Karpas-422 (cell line): ENCODE results near the gene C17orf107. TPM values are rescaled to one million over a fixed set of nuclear protein-coding genes. Genes with fewer than 3 reads are reported as not detected.

Experiments
- DNase-seq: peaks from one replicate; pipeline ENCODE4 v3.0.0-alpha.2; 2015
- H2AFZ ChIP-seq: fragments of 200-600 bp; sonication (generic); 2 replicates; pipeline ENCODE4 v1.6.1; 2014; ENCODE audit warnings: antibody characterized with exemption, low read length, mixed read lengths
- H3K27ac ChIP-seq: fragments of 200-600 bp; sonication (generic); 2 replicates; pipeline ENCODE4 v1.5.1; 2014; ENCODE audit warnings: mild to moderate bottlenecking, low read length, moderate library complexity
- H3K27me3 ChIP-seq: fragments of 200-600 bp; sonication (generic); 2 replicates; pipeline ENCODE4 v1.6.1; 2014; ENCODE audit warnings: low read length, mixed read lengths
- H3K36me3 ChIP-seq: fragments of 200-600 bp; sonication (generic); 2 replicates; pipeline ENCODE4 v1.6.1; 2014; ENCODE audit warnings: low read length, mixed read lengths; ENCODE audit not compliant: insufficient read depth
- H3K4me1 ChIP-seq: fragments of 200-600 bp; sonication (generic); 2 replicates; pipeline ENCODE4 v1.6.1; 2014; ENCODE audit warnings: mild to moderate bottlenecking, low read length, mixed read lengths
- H3K4me2 ChIP-seq: fragments of 200-600 bp; sonication (generic); 2 replicates; pipeline ENCODE4 v1.6.1; 2014; ENCODE audit warnings: low read length, low read depth, mild to moderate bottlenecking; ENCODE audit not compliant: poor library complexity, severe bottlenecking
- H3K4me3 ChIP-seq: fragments of 200-600 bp; sonication (generic); 2 replicates; pipeline ENCODE4 v1.5.1; 2014; ENCODE audit warnings: mild to moderate bottlenecking, antibody characterized with exemption, low read length, mixed read lengths
- H3K79me2 ChIP-seq: fragments of 200-600 bp; sonication (generic); 2 replicates; pipeline ENCODE4 v1.6.1; 2014; ENCODE audit warnings: mild to moderate bottlenecking, low read length, mixed read lengths
- H3K9ac ChIP-seq: fragments of 200-600 bp; sonication (generic); 2 replicates; pipeline ENCODE4 v1.6.0; 2014; ENCODE audit warnings: low read length
- H3K9me2 ChIP-seq: fragments of 200-600 bp; sonication (generic), shearing (Covaris generic); replicated peaks from 2 replicates; pipeline ENCODE4 v1.6.0; 2014; ENCODE audit warnings: mild to moderate bottlenecking, low read length, moderate library complexity; ENCODE audit not compliant: insufficient read depth
- H3K9me3 ChIP-seq: fragments of 300-700, 200-600 bp; sonication (generic); 2 replicates; pipeline ENCODE4 v1.6.1; 2014; ENCODE audit warnings: low read length, mixed read lengths
- H4K20me1 ChIP-seq: fragments of 200-600 bp; sonication (generic); 2 replicates; pipeline ENCODE4 v1.6.1; 2014; ENCODE audit warnings: mild to moderate bottlenecking, antibody characterized with exemption, low read length, low read depth; ENCODE audit not compliant: insufficient read depth
- total RNA-seq: library from RNA; depleted of rRNA; stranded (reverse); fragments of >200 nt; shearing (Covaris generic); gene quantifications from 2 replicates; pipeline ENCODE4 v1.2.3, GENCODE V29; 2014; ENCODE audit warnings: low replicate concordance

Gene C17orf107
- total RNA-seq, 1 experiment from 2014 or later: 0.26 TPM

GRCh38 chr17:4881761-4882555, 17.4 kb upstream of the C17orf107 start:
- no peaks in the 10 kb centered on the region for H3K27me3 ChIP-seq
- no peaks in the 10 kb centered on the region for H3K36me3 ChIP-seq
- no peaks in the 10 kb centered on the region for H3K9me3 ChIP-seq
- no peak overlapping the region for H3K27ac ChIP-seq
- no peak overlapping the region for H3K9ac ChIP-seq
- H3K79me2 ChIP-seq: 0 out of 2 replicates have a peak, but pooled peaks cover under 1% of the 10 kb centered on the region
- no peak overlapping the region for H3K4me3 ChIP-seq
- peak; percentile 79 for DNase-seq
- H3K4me2 ChIP-seq: no peak overlapping the region
- peaks cover 8% of the 10 kb centered on the region for H3K4me1 ChIP-seq
- no peak overlapping the region for H2AFZ ChIP-seq
- H4K20me1 ChIP-seq: no peaks in the 10 kb centered on the region
- H3K9me2 ChIP-seq: no peaks in the 10 kb centered on the region

GRCh38 chr17:4884489-4884888, 14.8 kb upstream of the C17orf107 start:
- no peaks in the 10 kb centered on the region for H3K79me2 ChIP-seq
- H3K9me2 ChIP-seq: no peaks in the 10 kb centered on the region
- no peak overlapping the region for H2AFZ ChIP-seq
- H3K27ac ChIP-seq: no peak overlapping the region
- H3K4me3 ChIP-seq: no peak overlapping the region
- no peaks in the 10 kb centered on the region for H3K36me3 ChIP-seq
- no peak overlapping the region for H3K4me2 ChIP-seq
- DNase-seq: no peak
- no peaks in the 10 kb centered on the region for H3K27me3 ChIP-seq
- 0 out of 2 replicates have a peak, but pooled peaks cover 3% of the 10 kb centered on the region for H4K20me1 ChIP-seq
- H3K4me1 ChIP-seq: peaks cover 8% of the 10 kb centered on the region
- H3K9me3 ChIP-seq: no peaks in the 10 kb centered on the region
- no peak overlapping the region for H3K9ac ChIP-seq

- Histone ChIP-seq H3K36me3 (0 out of 2 replicates have a peak, but pooled peaks cover 7% of the 10 kb centered on the region), H3K4me2 (no peak overlapping the region), H3K9me2 (no peaks in the 10 kb centered on the region), H3K79me2 (no peaks in the 10 kb centered on the region), H3K4me1 (peaks cover 5% of the 10 kb centered on the region), H3K9me3 (no peaks in the 10 kb centered on the region), H3K4me3 (no peak overlapping the region), H3K27ac (no peak overlapping the region), H2AFZ (no peak overlapping the region), H4K20me1 (0 out of 2 replicates have a peak, but pooled peaks cover 3% of the 10 kb centered on the region), H3K27me3 (no peaks in the 10 kb centered on the region), H3K9ac (no peak overlapping the region)
- no peak for DNase-seq
Measured at GRCh38 chr17:4886830-4887229, 12.5 kb upstream of the C17orf107 start.

- H3K9ac ChIP-seq: no peak overlapping the region
- H4K20me1 ChIP-seq: 0 out of 2 replicates have a peak, but pooled peaks cover 3% of the 10 kb centered on the region
- no peaks in the 10 kb centered on the region for H3K79me2 ChIP-seq
- H3K9me3 ChIP-seq: no peaks in the 10 kb centered on the region
- H3K27ac ChIP-seq: no peak overlapping the region
- no peaks in the 10 kb centered on the region for H3K4me1 ChIP-seq
- no peak overlapping the region for H3K4me2 ChIP-seq
- no peaks in the 10 kb centered on the region for H3K9me2 ChIP-seq
- 0 out of 2 replicates have a peak, but pooled peaks cover 7% of the 10 kb centered on the region for H3K36me3 ChIP-seq
- no peak for DNase-seq
- H2AFZ ChIP-seq: no peak overlapping the region
- no peak overlapping the region for H3K4me3 ChIP-seq
- H3K27me3 ChIP-seq: no peaks in the 10 kb centered on the region
Measured at GRCh38 chr17:4887581-4887980, 11.8 kb upstream of the C17orf107 start.

- H3K9me2 ChIP-seq: no peaks in the 10 kb centered on the region
- H3K9me3 ChIP-seq: no peaks in the 10 kb centered on the region
- H4K20me1 ChIP-seq: 0 out of 2 replicates have a peak, but pooled peaks cover 3% of the 10 kb centered on the region
- H3K79me2 ChIP-seq: no peaks in the 10 kb centered on the region
- H3K4me1 ChIP-seq: no peaks in the 10 kb centered on the region
- H3K27ac ChIP-seq: no peak overlapping the region
- no peak overlapping the region for H3K4me2 ChIP-seq
- no peaks in the 10 kb centered on the region for H3K27me3 ChIP-seq
- H3K36me3 ChIP-seq: 0 out of 2 replicates have a peak, but pooled peaks cover 7% of the 10 kb centered on the region
- DNase-seq: no peak
- no peak overlapping the region for H3K9ac ChIP-seq
- H3K4me3 ChIP-seq: no peak overlapping the region
- H2AFZ ChIP-seq: no peak overlapping the region
Measured at GRCh38 chr17:4891411-4892410, 7.6 kb upstream of the C17orf107 start.

GRCh38 chr17:4892499-4893221, 6.7 kb upstream of the C17orf107 start:
- 0 out of 2 replicates have a peak, but pooled peaks cover 3% of the 10 kb centered on the region for H4K20me1 ChIP-seq
- no peaks in the 10 kb centered on the region for H3K9me3 ChIP-seq
- H3K27me3 ChIP-seq: no peaks in the 10 kb centered on the region
- no peak overlapping the region for H3K4me3 ChIP-seq
- no peak overlapping the region for H3K9ac ChIP-seq
- no peaks in the 10 kb centered on the region for H3K4me1 ChIP-seq
- H3K9me2 ChIP-seq: no peaks in the 10 kb centered on the region
- 0 out of 2 replicates have a peak, but pooled peaks cover 7% of the 10 kb centered on the region for H3K36me3 ChIP-seq
- H3K79me2 ChIP-seq: no peaks in the 10 kb centered on the region
- no peak overlapping the region for H2AFZ ChIP-seq
- no peak for DNase-seq
- no peak overlapping the region for H3K27ac ChIP-seq
- no peak overlapping the region for H3K4me2 ChIP-seq

GRCh38 chr17:4893272-4893671, 6.1 kb upstream of the C17orf107 start:
- H3K4me3 ChIP-seq: no peak overlapping the region
- H3K9ac ChIP-seq: no peak overlapping the region
- H3K9me2 ChIP-seq: no peaks in the 10 kb centered on the region
- no peak overlapping the region for H3K4me2 ChIP-seq
- H3K36me3 ChIP-seq: 0 out of 2 replicates have a peak, but pooled peaks cover 7% of the 10 kb centered on the region
- 0 out of 2 replicates have a peak, but pooled peaks cover 3% of the 10 kb centered on the region for H4K20me1 ChIP-seq
- no peak for DNase-seq
- no peaks in the 10 kb centered on the region for H3K79me2 ChIP-seq
- no peaks in the 10 kb centered on the region for H3K4me1 ChIP-seq
- H3K9me3 ChIP-seq: no peaks in the 10 kb centered on the region
- no peak overlapping the region for H3K27ac ChIP-seq
- H2AFZ ChIP-seq: no peak overlapping the region
- H3K27me3 ChIP-seq: no peaks in the 10 kb centered on the region
